Inflammatory macrophage (primary cell): ENCODE results near the gene EVPL.

Source experiments
- DNase-seq, 2 donors: peaks; one replicate each; pipeline ENCODE4 v3.0.0-alpha.2; 2020 to 2022

EVPL gene

DNA sequence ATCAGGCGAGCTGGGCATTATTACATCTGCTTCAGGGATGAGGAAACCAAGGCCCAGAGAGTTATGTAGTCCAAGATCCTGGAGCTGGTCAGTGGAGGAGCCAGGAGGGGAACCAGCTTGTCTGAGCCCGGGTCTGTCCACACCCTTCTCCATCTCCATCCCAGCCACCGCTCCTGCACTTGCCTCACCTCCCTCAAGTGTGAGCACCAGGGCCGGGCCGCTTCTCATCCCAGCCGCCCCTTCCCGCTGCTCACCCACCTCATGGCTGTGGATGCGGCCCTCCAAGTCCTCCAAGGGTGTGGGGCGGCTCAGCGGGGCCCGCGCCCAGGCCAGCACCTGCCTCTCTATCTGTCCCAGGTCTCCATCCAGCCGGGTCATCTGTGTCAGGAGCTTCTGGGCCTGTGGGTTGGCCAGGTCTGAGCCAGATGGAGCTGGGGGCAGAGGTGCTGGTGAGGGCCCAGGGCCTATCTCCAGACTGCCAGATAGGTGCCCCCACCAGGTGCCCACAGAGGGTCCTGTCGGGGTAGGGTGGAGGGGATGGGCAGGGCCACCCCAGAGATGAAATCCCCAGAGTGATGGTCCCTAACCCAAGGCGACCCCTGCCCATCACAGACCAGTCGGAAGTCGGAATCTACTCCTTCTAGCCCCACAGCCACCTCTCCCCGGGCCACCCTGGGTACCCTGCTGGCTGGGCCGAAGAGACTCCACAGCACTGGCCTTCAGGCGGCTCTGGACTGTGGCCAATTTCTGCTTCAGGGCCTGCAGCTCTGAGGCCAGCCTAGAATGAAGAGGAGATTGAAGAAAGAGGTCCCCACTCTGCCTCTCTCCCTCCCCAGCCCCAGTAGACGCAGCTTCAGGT is 9.4 kb downstream of the EVPL start:
- DNase-seq, result no peak

- DNase-seq, result no peak
These were observed 12.2 kb downstream of the EVPL start for GRCh38 chr17:76014925-76015261.

GRCh38 chr17:76014100-76014924 is 12.8 kb downstream of the EVPL start:
- DNase-seq, result peak; percentile 61 to 67

DNA sequence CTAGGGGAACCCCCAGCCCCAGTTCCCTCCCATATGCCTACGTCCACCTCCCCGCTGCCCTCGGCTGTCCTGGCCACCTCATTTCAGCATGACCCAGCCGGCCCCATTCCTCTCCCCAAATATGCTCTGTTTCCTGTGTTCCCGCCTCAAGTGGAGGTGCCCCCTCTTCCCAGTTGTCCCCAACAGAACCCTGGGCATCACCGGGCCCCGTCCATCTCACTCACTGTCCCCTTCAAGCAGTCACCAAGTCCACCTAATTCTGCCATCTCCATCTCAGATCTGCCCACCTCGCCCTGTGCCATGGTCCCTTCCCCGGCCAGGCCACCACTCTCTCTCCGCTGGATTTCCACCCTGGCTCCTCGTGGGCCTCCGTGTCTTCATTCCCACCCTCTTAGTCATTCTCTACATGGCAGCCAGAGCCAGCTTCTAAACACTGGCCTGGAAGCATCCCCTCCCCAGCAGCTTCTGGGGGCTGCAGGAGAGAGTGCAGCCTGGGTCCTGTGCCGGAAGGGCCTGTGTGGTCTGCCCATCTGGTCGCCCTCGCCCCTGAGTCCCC is 13.7 kb downstream of the EVPL start:
- no peak for DNase-seq

DNA sequence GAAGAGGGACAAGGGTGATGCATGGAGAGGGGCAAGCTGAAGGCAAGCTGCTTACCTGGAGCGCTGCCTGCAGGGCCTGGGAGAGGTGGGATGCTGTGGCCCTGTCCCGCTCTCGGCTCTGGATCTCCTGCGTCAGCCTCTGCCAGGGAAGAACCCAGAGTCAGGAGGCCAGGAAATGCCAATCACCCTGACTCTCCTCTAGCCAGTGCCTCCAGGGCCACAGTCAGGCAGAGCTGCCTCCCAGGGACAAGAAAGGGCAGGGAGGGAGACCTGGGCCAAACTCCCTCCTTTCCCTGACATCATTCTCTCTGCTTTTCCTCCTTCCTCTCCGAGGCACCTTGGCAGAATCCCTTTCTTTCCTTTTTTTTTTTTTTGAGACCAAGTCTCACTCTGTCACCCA is 15.2 kb downstream of the EVPL start:
- DNase-seq, result no peak

GRCh38 chr17:76009969-76010661 is 17.0 kb downstream of the EVPL start:
- DNase-seq, result peak in 1 of 2 donors; percentile 20

DNA sequence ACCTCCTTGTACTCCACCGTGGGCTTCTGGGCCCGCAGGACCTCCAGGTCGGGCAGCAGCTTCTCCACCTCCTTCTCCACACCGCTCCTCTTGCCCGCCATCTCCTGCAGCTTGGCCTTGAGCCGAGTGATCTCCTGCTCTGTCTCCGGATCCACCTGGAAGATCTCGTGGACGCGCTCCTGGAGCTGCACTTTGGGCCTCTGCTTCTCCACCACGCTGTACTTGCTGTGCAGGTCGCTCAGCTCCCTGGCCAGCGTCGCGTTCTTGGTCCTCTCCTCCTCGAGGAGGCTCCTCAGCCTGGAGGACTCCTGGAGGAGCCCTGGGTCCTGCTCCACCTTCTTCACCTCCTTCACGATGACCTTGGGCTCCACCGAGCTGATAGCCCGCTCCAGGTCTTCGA is 17.7 kb downstream of the EVPL start:
- DNase-seq, result no peak

GRCh38 chr17:76008630-76009425 is 18.3 kb downstream of the EVPL start:
- DNase-seq, result no peak

DNA sequence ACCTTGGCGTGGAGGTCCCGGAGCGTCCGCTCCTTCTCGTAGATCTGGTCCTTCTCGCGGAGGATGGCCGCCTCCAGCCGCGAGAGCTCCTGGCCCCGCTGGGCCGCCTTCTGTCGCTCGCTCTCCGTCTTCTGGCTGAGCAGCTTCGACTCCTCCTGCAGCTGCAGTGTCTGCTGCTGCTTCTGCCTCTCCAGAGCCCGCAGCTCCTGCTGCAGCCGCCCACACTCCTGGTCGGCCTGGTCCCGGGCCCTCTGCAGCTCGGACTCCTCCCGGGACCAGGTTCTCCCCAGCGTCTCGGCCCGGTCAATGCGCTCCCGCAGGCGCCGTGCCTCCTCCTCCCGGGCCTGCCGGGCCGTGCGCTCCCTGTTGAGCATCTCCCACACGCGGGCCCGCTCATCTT is 18.9 kb downstream of the EVPL start:
- DNase-seq, result no peak

GRCh38 chr17:76007850-76008165 is 19.3 kb downstream of the EVPL start:
- no peak for DNase-seq

GRCh38 chr17:76007131-76007849 is 19.8 kb downstream of the EVPL start:
- no peak for DNase-seq

DNA sequence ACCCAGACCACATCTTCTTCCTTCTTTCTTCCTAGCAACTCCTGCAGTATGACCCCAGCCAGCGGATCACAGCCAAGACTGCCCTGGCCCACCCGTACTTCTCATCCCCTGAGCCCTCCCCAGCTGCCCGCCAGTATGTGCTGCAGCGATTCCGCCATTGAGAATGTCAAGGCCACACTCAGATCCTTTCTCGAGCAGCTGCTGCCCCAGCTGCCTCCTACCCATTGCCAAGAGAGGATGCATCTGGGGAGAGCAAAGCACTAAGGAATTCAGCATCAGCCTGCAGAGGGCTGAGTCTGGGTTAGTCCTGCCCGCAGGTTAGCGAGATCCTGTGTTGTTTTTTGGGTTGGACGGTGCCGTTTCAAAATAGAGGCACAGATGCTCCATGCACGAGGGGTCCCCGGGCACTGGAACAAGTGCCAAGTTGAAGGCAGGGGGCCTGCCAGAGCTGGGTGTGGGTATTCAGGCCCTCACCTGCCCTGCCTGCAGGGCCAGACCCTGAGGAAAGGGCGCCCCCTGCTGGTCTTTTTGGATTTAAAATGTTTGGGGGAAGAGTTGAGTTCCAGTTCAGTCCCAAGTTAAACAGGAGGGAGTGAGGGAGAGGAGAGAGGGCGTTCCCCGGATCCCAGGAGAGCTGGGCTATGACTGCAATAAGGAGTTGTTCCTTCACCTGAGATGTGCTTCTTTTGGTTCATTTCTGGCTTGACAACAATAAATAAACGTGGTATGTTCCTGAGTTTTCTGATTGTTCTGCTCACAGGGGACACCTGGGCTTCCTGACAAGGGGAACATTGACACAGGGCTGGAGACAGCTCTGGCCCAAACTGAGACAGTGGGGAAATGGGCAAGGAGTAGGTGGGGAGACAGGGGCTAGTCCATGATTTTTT is 21.6 kb downstream of the EVPL start:
- peak; percentile 70 to 74 for DNase-seq

- no peak for DNase-seq
These were observed 22.3 kb downstream of the EVPL start for GRCh38 chr17:76004750-76005262.

- no peak for DNase-seq
These were observed 23.2 kb downstream of the EVPL start for GRCh38 chr17:76003915-76004314.

DNA sequence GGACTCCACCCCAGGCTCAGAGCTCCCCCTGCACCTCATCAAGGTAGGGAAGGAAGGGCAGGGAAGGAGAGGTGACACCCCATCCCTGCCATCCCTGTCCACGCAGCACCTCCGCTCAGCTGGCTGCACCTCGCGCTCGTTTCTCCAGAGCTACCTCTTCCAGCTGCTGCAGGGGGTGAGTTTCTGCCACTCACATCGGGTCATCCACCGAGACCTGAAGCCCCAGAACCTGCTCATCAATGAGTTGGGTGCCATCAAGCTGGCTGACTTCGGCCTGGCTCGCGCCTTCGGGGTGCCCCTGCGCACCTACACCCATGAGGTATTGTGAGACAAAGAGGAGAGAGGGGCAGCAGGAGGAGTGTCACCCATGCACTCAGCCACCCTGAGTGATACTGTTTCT is 25.0 kb downstream of the EVPL start:
- no peak for DNase-seq

DNA sequence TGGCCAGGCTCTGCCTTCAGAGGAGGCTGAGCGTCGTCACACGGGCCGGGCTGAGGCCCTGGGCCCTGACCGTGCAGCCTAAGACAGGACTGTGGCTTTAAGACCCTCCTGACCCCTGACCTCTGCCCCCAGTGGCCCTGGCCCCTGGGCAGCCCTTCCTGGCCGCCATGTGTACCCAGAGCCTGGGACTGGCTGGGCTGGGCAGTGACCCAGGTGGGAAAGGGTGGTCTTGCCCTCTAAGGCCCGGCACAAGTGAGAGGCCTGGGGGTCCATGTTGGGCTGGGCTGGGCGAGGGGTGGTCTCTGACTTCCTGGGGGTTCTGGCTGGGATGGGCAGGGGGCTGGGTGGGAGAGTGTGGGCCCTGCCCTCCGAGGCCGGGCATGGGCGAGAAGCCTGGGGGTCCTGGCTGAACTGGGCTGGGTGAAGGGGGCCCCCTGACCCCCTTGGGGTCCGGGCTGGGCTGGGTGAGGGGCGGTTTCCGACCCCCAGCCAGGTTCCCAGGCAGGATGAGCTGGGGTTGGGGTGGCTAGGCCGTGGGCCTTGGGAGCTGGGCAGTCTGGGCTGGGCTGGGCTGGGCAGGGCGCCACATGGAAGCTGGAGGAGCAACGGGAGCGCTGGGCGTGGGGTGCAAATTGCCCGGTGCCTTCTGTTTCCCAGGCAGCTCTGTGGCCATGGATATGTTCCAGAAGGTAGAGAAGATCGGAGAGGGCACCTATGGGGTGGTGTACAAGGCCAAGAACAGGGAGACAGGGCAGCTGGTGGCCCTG is 26.2 kb downstream of the EVPL start, which contains the start of gene CDK3:
TSS of gene CDK3 (plus strand) at position 101 of the 767 bp plus-strand sequence. CDS start at position 672, 571 bp downstream.
- DNase-seq, result no peak

DNA sequence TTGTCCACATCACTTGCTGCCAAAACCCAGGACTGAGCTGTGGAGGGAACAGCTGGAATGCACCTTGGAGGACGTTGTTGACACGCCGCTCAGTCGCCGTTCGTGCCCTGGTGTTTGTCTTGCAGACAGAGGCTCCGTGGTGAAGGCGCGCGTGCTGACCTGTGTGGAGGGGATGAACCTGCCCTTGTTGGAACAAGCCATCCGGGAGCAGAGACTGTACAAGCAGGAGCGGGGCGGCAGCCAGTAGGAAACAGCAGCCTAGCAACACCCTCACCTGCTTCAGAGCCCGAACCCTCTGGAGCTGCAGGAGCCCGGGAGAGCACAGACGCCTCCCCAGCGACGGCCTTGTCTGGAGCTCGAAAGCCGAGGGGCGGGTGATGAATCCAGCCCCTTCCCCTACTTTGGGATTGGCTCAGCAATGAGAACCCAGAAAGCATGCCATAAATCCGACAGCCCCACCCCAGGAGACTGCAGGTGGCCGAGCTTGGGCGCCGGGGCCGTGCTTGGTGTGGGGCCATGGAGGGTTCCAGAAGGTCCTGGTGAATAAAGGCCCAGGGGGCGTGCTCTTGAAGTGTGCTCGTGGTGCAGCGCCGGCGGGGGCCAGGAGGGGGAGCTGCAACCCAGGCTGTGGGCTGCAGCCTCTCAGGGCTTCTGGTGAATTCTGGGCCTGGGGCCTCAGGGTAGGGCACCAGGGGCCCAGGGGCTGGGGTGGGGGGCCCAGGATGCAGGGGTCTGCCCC is 26.9 kb downstream of the EVPL start:
- DNase-seq, result peak; percentile 57 to 65

DNA sequence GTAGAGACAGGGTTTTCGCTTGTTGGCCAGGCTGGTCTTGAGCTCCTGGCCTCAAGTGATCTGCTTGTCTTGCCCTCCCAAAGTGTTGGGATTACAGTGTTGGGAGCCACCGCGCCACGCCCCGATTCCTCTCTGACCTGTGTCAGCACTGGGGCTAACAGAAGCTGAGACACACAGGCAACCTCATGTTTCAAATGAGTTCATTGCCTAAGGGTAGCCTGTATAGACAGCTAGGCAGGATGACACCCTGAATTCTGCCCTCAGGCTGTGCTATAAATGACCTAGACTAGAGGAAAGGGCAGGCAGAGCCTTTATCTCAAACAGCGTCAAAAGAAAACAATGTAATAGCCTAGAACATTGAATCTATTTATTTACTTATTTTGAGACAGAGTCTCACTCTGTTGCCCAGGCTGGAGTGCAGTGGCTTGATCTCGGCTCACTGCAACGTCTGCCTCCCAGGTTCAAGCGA is 28.7 kb downstream of the EVPL start:
- DNase-seq, result no peak
